ENCODE data around the gene AMOTL2. TPM values are rescaled to one million over a fixed set of nuclear protein-coding genes. Genes with fewer than 3 reads are reported as not detected.

Gene AMOTL2
- total and polyA plus RNA-seq, 2 donors: 3.6 to 7.3 TPM

GRCh38 chr3:134334231-134334900, 39.9 kb downstream of the AMOTL2 start:
- H3K27me3 ChIP-seq (ENCODE audit: control insufficient read depth in 2 of 2, insufficient read depth in 1 of 2, low read length in 1 of 2): peaks cover 0 to 2% of the 10 kb centered on the region in 2 donors
- H3K36me3 ChIP-seq (ENCODE audit: control insufficient read depth in 2 of 2, insufficient read depth in 2 of 2, low read length in 1 of 2): no peaks in the 10 kb centered on the region
- 95% methylated on average over 3 of the region's 3 CpGs for WGBS
- H3K9me3 ChIP-seq (ENCODE audit: control insufficient read depth in 2 of 2, insufficient read depth in 1 of 2, low read length in 1 of 2): no peaks in the 10 kb centered on the region
- no peak overlapping the region for H3K27ac ChIP-seq (ENCODE audit: low read depth in 1 of 2, low read length in 1 of 2)
- no peak for DNase-seq (ENCODE audit: low read depth in 6 of 9, low spot score in 9 of 9)
- no peaks in the 10 kb centered on the region for H3K4me1 ChIP-seq (ENCODE audit: control insufficient read depth in 2 of 2, insufficient read depth in 2 of 2, low read length in 2 of 2)
- no peak overlapping the region for H3K4me3 ChIP-seq (ENCODE audit: low read length in 2 of 2)

DNA sequence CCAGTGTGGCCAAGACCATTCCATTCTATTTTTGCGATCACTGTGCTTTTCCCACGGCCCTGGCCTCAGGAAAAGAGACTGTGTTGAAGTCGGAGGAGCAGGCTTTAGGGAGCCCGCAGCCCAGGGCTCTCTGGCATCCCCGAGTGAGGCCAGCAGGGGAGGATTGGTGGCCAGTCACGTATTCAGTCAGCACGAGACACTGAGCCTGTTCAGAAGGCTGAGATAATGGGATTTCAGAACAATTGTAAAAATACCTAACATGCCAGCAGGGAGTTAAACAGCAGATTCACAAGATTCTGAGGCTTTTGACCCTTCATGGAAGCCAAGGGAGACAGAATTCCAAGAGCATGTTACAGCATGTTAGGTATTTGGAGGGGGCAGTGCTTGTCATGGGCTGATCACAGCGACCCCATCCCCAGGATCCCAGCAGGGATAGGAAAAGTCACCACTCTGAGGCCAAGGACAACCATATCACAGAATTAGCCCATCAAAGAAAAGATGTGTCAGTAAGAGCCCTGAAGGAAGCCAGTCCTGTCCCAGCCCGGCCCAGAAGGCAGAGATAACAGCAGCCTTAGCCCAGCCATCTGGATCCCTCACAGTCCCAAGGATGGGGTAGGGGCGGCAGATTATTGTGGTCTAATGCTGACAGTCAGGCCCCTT, 40.6 kb downstream of the AMOTL2 start:
- 93% methylated on average over 10 of the region's 10 CpGs for WGBS
- no peak overlapping the region for H3K4me3 ChIP-seq (ENCODE audit: low read length in 2 of 2)
- H3K27ac ChIP-seq (ENCODE audit: low read depth in 1 of 2, low read length in 1 of 2): no peak overlapping the region
- H3K4me1 ChIP-seq (ENCODE audit: control insufficient read depth in 2 of 2, insufficient read depth in 2 of 2, low read length in 2 of 2): no peaks in the 10 kb centered on the region
- DNase-seq (ENCODE audit: low read depth in 6 of 9, low spot score in 9 of 9): no peak
- no peaks in the 10 kb centered on the region for H3K9me3 ChIP-seq (ENCODE audit: control insufficient read depth in 2 of 2, insufficient read depth in 1 of 2, low read length in 1 of 2)
- H3K27me3 ChIP-seq (ENCODE audit: control insufficient read depth in 2 of 2, insufficient read depth in 1 of 2, low read length in 1 of 2): peaks cover 0 to 2% of the 10 kb centered on the region in 2 donors
- no peaks in the 10 kb centered on the region for H3K36me3 ChIP-seq (ENCODE audit: control insufficient read depth in 2 of 2, insufficient read depth in 2 of 2, low read length in 1 of 2)

- H3K27me3 ChIP-seq (ENCODE audit: control insufficient read depth in 2 of 2, insufficient read depth in 1 of 2, low read length in 1 of 2): peaks cover 0 to 3% of the 10 kb centered on the region in 2 donors
- WGBS: 95% methylated on average over 6 of the region's 6 CpGs
- no peak overlapping the region for H3K27ac ChIP-seq (ENCODE audit: low read depth in 1 of 2, low read length in 1 of 2)
- H3K36me3 ChIP-seq (ENCODE audit: control insufficient read depth in 2 of 2, insufficient read depth in 2 of 2, low read length in 1 of 2): no peaks in the 10 kb centered on the region
- no peaks in the 10 kb centered on the region for H3K9me3 ChIP-seq (ENCODE audit: control insufficient read depth in 2 of 2, insufficient read depth in 1 of 2, low read length in 1 of 2)
- no peak overlapping the region for H3K4me3 ChIP-seq (ENCODE audit: low read length in 2 of 2)
- no peaks in the 10 kb centered on the region for H3K4me1 ChIP-seq (ENCODE audit: control insufficient read depth in 2 of 2, insufficient read depth in 2 of 2, low read length in 2 of 2)
- DNase-seq (ENCODE audit: low read depth in 6 of 9, low spot score in 9 of 9): no peak
Observed at GRCh38 chr3:134332344-134332743, 41.9 kb downstream of the AMOTL2 start.

DNA sequence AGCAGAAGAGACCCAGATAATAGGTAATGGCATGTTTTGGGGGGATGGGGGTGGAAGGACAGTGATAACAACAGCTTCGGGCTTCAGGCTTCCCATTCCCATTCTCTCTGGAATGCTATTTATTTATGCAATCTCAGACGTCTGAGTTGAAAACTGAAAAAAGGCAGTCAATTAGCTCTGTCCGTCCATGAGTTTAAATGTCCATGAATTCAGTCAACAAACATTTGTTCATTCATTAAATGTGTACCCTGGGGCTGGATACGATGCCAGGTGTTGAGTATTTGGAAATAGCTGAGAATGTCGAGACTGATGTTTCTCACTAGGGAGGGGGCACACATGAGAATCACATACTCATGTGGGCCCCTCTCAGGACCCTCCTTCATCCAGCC, 42.4 kb downstream of the AMOTL2 start:
- Histone ChIP-seq H3K9me3 (ENCODE audit: control insufficient read depth in 2 of 2, insufficient read depth in 1 of 2, low read length in 1 of 2) (no peaks in the 10 kb centered on the region), H3K4me3 (ENCODE audit: low read length in 2 of 2) (no peak overlapping the region), H3K27me3 (ENCODE audit: control insufficient read depth in 2 of 2, insufficient read depth in 1 of 2, low read length in 1 of 2) (peaks cover 0 to 7% of the 10 kb centered on the region in 2 donors), H3K4me1 (ENCODE audit: control insufficient read depth in 2 of 2, insufficient read depth in 2 of 2, low read length in 2 of 2) (no peaks in the 10 kb centered on the region), H3K27ac (ENCODE audit: low read depth in 1 of 2, low read length in 1 of 2) (no peak overlapping the region), H3K36me3 (ENCODE audit: control insufficient read depth in 2 of 2, insufficient read depth in 2 of 2, low read length in 1 of 2) (no peaks in the 10 kb centered on the region)
- 96% methylated on average over 5 of the region's 5 CpGs for WGBS
- DNase-seq (ENCODE audit: low read depth in 6 of 9, low spot score in 9 of 9): no peak

- Histone ChIP-seq H3K27me3 (ENCODE audit: control insufficient read depth in 2 of 2, insufficient read depth in 1 of 2, low read length in 1 of 2) (peaks cover 0 to 7% of the 10 kb centered on the region in 2 donors), H3K4me1 (ENCODE audit: control insufficient read depth in 2 of 2, insufficient read depth in 2 of 2, low read length in 2 of 2) (no peaks in the 10 kb centered on the region), H3K4me3 (ENCODE audit: low read length in 2 of 2) (no peak overlapping the region), H3K27ac (ENCODE audit: low read depth in 1 of 2, low read length in 1 of 2) (no peak overlapping the region), H3K36me3 (ENCODE audit: control insufficient read depth in 2 of 2, insufficient read depth in 2 of 2, low read length in 1 of 2) (no peaks in the 10 kb centered on the region), H3K9me3 (ENCODE audit: control insufficient read depth in 2 of 2, insufficient read depth in 1 of 2, low read length in 1 of 2) (no peaks in the 10 kb centered on the region)
- WGBS: 95% methylated on average over 6 of the region's 6 CpGs
- DNase-seq (ENCODE audit: low read depth in 6 of 9, low spot score in 9 of 9): no peak
Observed at GRCh38 chr3:134330883-134331810, 43.1 kb downstream of the AMOTL2 start.

DNA sequence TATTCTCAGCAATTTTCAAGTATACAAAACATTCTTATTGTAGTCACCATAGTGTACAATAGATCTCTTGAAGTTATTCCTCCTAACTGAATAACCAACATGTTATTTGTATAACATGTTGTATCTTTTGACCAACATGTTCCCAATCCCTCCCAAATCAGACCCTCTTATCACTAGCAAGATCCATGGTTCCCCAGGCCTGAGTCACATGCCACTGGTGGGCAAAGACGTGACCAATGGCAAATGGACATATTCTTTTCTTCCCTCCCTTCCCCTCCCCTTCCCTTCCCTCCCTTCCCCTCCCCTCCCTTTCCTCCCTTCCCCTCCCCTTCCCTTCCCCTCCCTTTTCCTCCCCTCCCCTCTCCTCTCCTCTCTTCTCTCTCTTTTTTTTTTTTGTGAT, 45.4 kb downstream of the AMOTL2 start:
- DNase-seq (ENCODE audit: low read depth in 6 of 9, low spot score in 9 of 9): no peak
- Histone ChIP-seq H3K36me3 (ENCODE audit: control insufficient read depth in 2 of 2, insufficient read depth in 2 of 2, low read length in 1 of 2) (no peaks in the 10 kb centered on the region), H3K9me3 (ENCODE audit: control insufficient read depth in 2 of 2, insufficient read depth in 1 of 2, low read length in 1 of 2) (no peaks in the 10 kb centered on the region), H3K27me3 (ENCODE audit: control insufficient read depth in 2 of 2, insufficient read depth in 1 of 2, low read length in 1 of 2) (peaks cover 0 to 10% of the 10 kb centered on the region in 2 donors), H3K27ac (ENCODE audit: low read depth in 1 of 2, low read length in 1 of 2) (no peak overlapping the region), H3K4me1 (ENCODE audit: control insufficient read depth in 2 of 2, insufficient read depth in 2 of 2, low read length in 2 of 2) (no peaks in the 10 kb centered on the region), H3K4me3 (ENCODE audit: low read length in 2 of 2) (no peak overlapping the region)
- 95% methylated on average over 1 of the region's 1 CpG for WGBS

GRCh38 chr3:134328147-134328591, 46.1 kb downstream of the AMOTL2 start:
- peaks cover 0 to 8% of the 10 kb centered on the region in 2 donors for H3K27me3 ChIP-seq (ENCODE audit: control insufficient read depth in 2 of 2, insufficient read depth in 1 of 2, low read length in 1 of 2)
- no peaks in the 10 kb centered on the region for H3K9me3 ChIP-seq (ENCODE audit: control insufficient read depth in 2 of 2, insufficient read depth in 1 of 2, low read length in 1 of 2)
- no peak for DNase-seq (ENCODE audit: low read depth in 6 of 9, low spot score in 9 of 9)
- 89% methylated on average over 6 of the region's 6 CpGs for WGBS
- no peak overlapping the region for H3K4me3 ChIP-seq (ENCODE audit: low read length in 2 of 2)
- H3K4me1 ChIP-seq (ENCODE audit: control insufficient read depth in 2 of 2, insufficient read depth in 2 of 2, low read length in 2 of 2): no peaks in the 10 kb centered on the region
- no peak overlapping the region for H3K27ac ChIP-seq (ENCODE audit: low read depth in 1 of 2, low read length in 1 of 2)
- no peaks in the 10 kb centered on the region for H3K36me3 ChIP-seq (ENCODE audit: control insufficient read depth in 2 of 2, insufficient read depth in 2 of 2, low read length in 1 of 2)

DNA sequence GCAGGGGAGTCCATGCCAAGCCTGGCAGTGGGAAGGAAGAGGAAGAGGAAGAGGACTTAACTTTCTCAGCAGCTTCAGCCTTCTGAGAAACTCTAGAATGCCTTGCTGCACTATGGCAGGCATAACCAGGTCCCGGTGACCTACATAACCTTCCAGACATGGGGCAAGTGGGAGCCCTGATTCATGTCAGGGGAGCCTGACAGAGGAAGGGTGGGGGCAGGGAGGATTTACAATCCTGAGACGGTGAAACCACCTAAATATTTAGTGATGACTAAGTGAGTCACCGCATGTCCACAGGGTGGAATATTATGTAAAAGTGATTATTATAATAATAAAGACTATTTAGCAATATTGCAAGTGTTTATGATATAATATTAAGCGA, 46.7 kb downstream of the AMOTL2 start:
- Histone ChIP-seq H3K27ac (ENCODE audit: low read depth in 1 of 2, low read length in 1 of 2) (no peak overlapping the region), H3K4me3 (ENCODE audit: low read length in 2 of 2) (no peak overlapping the region), H3K9me3 (ENCODE audit: control insufficient read depth in 2 of 2, insufficient read depth in 1 of 2, low read length in 1 of 2) (no peaks in the 10 kb centered on the region), H3K36me3 (ENCODE audit: control insufficient read depth in 2 of 2, insufficient read depth in 2 of 2, low read length in 1 of 2) (no peaks in the 10 kb centered on the region), H3K4me1 (ENCODE audit: control insufficient read depth in 2 of 2, insufficient read depth in 2 of 2, low read length in 2 of 2) (no peaks in the 10 kb centered on the region), H3K27me3 (ENCODE audit: control insufficient read depth in 2 of 2, insufficient read depth in 1 of 2, low read length in 1 of 2) (peaks cover 0 to 8% of the 10 kb centered on the region in 2 donors)
- DNase-seq (ENCODE audit: low read depth in 6 of 9, low spot score in 9 of 9): no peak
- 93% methylated on average over 4 of the region's 4 CpGs for WGBS

All from thymus (tissue), 11 donors.